Measurements from ENCODE around the gene TEF. TPM values are rescaled to one million over a fixed set of nuclear protein-coding genes. Genes with fewer than 3 reads are reported as not detected.

TEF gene
- total RNA-seq, 1 experiment from 2014 or later = 3.9 TPM

DNA sequence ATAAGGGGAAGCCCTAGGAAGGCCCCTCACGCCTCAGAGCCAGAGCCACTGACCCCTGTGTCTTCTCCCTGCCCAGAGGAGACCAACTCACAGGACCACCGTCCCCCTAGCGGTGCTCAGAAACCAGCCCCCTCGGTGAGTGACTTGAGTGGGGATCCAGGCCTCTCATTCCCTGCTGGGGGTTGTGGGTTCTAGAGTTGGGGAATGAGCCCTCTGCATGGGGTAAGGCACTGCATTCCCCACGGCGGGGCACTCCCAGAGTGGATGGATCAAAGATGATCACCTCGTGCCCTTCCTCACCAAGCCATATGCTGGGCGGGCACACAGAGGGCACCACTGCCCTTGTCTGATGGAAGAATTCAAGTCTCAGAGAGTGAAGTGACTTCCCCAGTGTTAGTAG, 40.7 kb upstream of the TEF start:
- H3K36me3 ChIP-seq (ENCODE audit: insufficient read depth, low read length, poor library complexity, severe bottlenecking) = peaks cover 29% of the 10 kb centered on the region
- no peak for TF ChIP-seq EZH2 (IDR thresholded peaks at IDR 0.05; ENCODE audit: borderline replicate concordance, low read depth, low read length, poor library complexity, severe bottlenecking)
- TF ChIP-seq, protein P1, sequence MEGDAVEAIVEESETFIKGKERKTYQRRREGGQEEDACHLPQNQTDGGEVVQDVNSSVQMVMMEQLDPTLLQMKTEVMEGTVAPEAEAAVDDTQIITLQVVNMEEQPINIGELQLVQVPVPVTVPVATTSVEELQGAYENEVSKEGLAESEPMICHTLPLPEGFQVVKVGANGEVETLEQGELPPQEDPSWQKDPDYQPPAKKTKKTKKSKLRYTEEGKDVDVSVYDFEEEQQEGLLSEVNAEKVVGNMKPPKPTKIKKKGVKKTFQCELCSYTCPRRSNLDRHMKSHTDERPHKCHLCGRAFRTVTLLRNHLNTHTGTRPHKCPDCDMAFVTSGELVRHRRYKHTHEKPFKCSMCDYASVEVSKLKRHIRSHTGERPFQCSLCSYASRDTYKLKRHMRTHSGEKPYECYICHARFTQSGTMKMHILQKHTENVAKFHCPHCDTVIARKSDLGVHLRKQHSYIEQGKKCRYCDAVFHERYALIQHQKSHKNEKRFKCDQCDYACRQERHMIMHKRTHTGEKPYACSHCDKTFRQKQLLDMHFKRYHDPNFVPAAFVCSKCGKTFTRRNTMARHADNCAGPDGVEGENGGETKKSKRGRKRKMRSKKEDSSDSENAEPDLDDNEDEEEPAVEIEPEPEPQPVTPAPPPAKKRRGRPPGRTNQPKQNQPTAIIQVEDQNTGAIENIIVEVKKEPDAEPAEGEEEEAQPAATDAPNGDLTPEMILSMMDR (conservative IDR thresholded peaks at IDR 0.05; ENCODE audit: low read depth, low read length) = no peak
- intact Hi-C loops (cut with micrococcal nuclease; ENCODE audit: unreplicated experiment) = no loop called here
- DNase-seq (ENCODE audit: low spot score) = no peak
- POLR2A ChIA-PET (ENCODE audit: low non-redundant PET) = no interaction called here
- H3K27me3 ChIP-seq (replicated peaks; ENCODE audit: insufficient read depth, low read depth, low read length, poor library complexity) = no peaks in the 10 kb centered on the region
- H3K9me3 ChIP-seq (ENCODE audit: low read depth, low read length, poor library complexity, severe bottlenecking) = no peaks in the 10 kb centered on the region
- no peaks in the 10 kb centered on the region for H3K4me1 ChIP-seq (ENCODE audit: insufficient read depth, low read length, poor library complexity, severe bottlenecking)
- BruUV-seq (replicated peaks) = no TSS peak
- no peak overlapping the region for H3K4me3 ChIP-seq (ENCODE audit: low read depth, low read length, poor library complexity, severe bottlenecking)
- no peak overlapping the region for H3K27ac ChIP-seq (ENCODE audit: low read depth, low read length, poor library complexity, severe bottlenecking)
- CTCF ChIA-PET = no interaction called here

GRCh38 chr22:41341990-41342389, 39.8 kb upstream of the TEF start:
- no TSS peak for BruUV-seq (replicated peaks)
- ChIA-PET POLR2A (ENCODE audit: low non-redundant PET) (no interaction called here), CTCF (no interaction called here)

GRCh38 chr22:41343300-41343699, 38.4 kb upstream of the TEF start:
- no peaks in the 10 kb centered on the region for H3K4me1 ChIP-seq (ENCODE audit: insufficient read depth, low read length, poor library complexity, severe bottlenecking)
- POLR2A ChIA-PET (ENCODE audit: low non-redundant PET) = no interaction called here
- intact Hi-C loops (cut with micrococcal nuclease; ENCODE audit: unreplicated experiment) = no loop called here
- no peaks in the 10 kb centered on the region for H3K27me3 ChIP-seq (replicated peaks; ENCODE audit: insufficient read depth, low read depth, low read length, poor library complexity)
- no peak overlapping the region for H3K4me3 ChIP-seq (ENCODE audit: low read depth, low read length, poor library complexity, severe bottlenecking)
- DNase-seq (ENCODE audit: low spot score) = no peak
- TF ChIP-seq EZH2 (IDR thresholded peaks at IDR 0.05; ENCODE audit: borderline replicate concordance, low read depth, low read length, poor library complexity, severe bottlenecking) = no peak
- H3K36me3 ChIP-seq (ENCODE audit: insufficient read depth, low read length, poor library complexity, severe bottlenecking) = peaks cover 47% of the 10 kb centered on the region
- CTCF ChIA-PET = no interaction called here
- no peak overlapping the region for H3K27ac ChIP-seq (ENCODE audit: low read depth, low read length, poor library complexity, severe bottlenecking)
- no TSS peak for BruUV-seq (replicated peaks)
- H3K9me3 ChIP-seq (ENCODE audit: low read depth, low read length, poor library complexity, severe bottlenecking) = no peaks in the 10 kb centered on the region

More at GRCh38 chr22:41341990-41342389, 39.8 kb upstream of the TEF start:
- no peaks in the 10 kb centered on the region for H3K9me3 ChIP-seq (ENCODE audit: low read depth, low read length, poor library complexity, severe bottlenecking)
- peaks cover 35% of the 10 kb centered on the region for H3K36me3 ChIP-seq (ENCODE audit: insufficient read depth, low read length, poor library complexity, severe bottlenecking)
- intact Hi-C loops (cut with micrococcal nuclease; ENCODE audit: unreplicated experiment) = no loop called here
- no peak for DNase-seq (ENCODE audit: low spot score)
- no peak overlapping the region for H3K27ac ChIP-seq (ENCODE audit: low read depth, low read length, poor library complexity, severe bottlenecking)
- no peak overlapping the region for H3K4me3 ChIP-seq (ENCODE audit: low read depth, low read length, poor library complexity, severe bottlenecking)
- no peaks in the 10 kb centered on the region for H3K27me3 ChIP-seq (replicated peaks; ENCODE audit: insufficient read depth, low read depth, low read length, poor library complexity)
- TF ChIP-seq EZH2 (IDR thresholded peaks at IDR 0.05; ENCODE audit: borderline replicate concordance, low read depth, low read length, poor library complexity, severe bottlenecking) = no peak
- TF ChIP-seq, protein P1 (conservative IDR thresholded peaks at IDR 0.05; ENCODE audit: low read depth, low read length) = no peak
- H3K4me1 ChIP-seq (ENCODE audit: insufficient read depth, low read length, poor library complexity, severe bottlenecking) = no peaks in the 10 kb centered on the region

- no peaks in the 10 kb centered on the region for H3K27me3 ChIP-seq (replicated peaks; ENCODE audit: insufficient read depth, low read depth, low read length, poor library complexity)
- no peaks in the 10 kb centered on the region for H3K4me1 ChIP-seq (ENCODE audit: insufficient read depth, low read length, poor library complexity, severe bottlenecking)
- ChIA-PET POLR2A (ENCODE audit: low non-redundant PET) (no interaction called here), CTCF (no interaction called here)
- H3K9me3 ChIP-seq (ENCODE audit: low read depth, low read length, poor library complexity, severe bottlenecking) = no peaks in the 10 kb centered on the region
- BruUV-seq (replicated peaks) = no TSS peak
- no peak overlapping the region for H3K27ac ChIP-seq (ENCODE audit: low read depth, low read length, poor library complexity, severe bottlenecking)
- H3K36me3 ChIP-seq (ENCODE audit: insufficient read depth, low read length, poor library complexity, severe bottlenecking) = peaks cover 47% of the 10 kb centered on the region
- intact Hi-C loops (cut with micrococcal nuclease; ENCODE audit: unreplicated experiment) = no loop called here
- no peak overlapping the region for H3K4me3 ChIP-seq (ENCODE audit: low read depth, low read length, poor library complexity, severe bottlenecking)
- no peak for TF ChIP-seq EZH2 (IDR thresholded peaks at IDR 0.05; ENCODE audit: borderline replicate concordance, low read depth, low read length, poor library complexity, severe bottlenecking)
- DNase-seq (ENCODE audit: low spot score) = no peak
Measured at GRCh38 chr22:41343717-41344116, 38.0 kb upstream of the TEF start.
